ENCODE measurements around the gene AMFR. TPM values are rescaled to one million over a fixed set of nuclear protein-coding genes. Genes with fewer than 3 reads are reported as not detected.

Gene AMFR
- total RNA-seq, 1 donor from 2014 or later: 112 TPM

DNA sequence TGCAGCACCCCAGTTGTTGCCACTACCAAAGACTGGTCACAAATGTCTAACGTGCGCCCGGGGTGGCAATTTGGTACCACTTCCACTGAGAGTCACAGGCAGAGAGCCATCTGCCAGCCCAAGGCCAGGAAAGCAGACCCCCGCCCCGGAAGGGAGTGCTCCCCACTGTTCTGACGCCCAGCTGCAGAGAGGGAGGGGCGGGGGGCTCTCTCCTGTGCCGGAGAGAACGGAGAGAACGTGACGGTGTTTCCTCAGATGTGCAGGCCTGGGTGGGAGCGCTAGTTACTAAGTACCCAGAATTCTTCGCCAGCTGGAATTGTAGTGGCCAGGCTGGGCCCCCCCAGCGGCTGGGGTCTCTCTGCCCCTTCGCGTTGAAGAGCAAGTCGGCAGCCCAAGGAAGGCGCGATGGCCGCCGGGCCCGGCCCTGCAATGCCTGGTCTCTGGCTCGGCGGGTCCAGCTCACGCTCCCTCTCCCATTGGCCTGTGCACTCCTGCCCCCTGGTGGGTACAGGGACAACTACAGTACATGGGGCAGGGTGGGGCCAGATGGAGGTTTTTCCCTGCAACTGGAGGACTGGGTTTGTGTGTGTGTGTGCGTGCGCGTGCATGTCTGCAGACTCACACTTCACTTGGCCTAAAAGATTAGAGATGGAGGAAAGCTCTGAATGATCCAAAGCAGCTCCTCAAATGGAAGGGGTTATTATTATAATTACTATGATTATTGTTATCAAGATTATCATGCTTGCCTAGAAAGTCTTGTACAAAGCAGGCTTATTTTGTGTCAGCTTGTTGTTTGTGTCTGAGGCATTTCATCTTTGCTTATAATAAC is 107.1 kb downstream of the AMFR start:
- peaks cover 0 to 4% of the 10 kb centered on the region in 2 donors for H3K4me1 ChIP-seq
- no peak overlapping the region for H3K27ac ChIP-seq
- peak; percentile 37 to 88 for DNase-seq (ENCODE audit: low spot score in 2 of 2)
- H3K4me3 ChIP-seq: peak overlapping the region; percentile 45 to 53
- no peaks in the 10 kb centered on the region for H3K9me3 ChIP-seq
- no peaks in the 10 kb centered on the region for H3K36me3 ChIP-seq
- no peaks in the 10 kb centered on the region for H3K27me3 ChIP-seq
- intact Hi-C loops (cut with DNase I): loop anchor here (1.0 to 5.0 kb wide), 3 partner anchors 277 to 606 kb away; no protein-coding TSS in a partner anchor
- TF ChIP-seq, protein P1, sequence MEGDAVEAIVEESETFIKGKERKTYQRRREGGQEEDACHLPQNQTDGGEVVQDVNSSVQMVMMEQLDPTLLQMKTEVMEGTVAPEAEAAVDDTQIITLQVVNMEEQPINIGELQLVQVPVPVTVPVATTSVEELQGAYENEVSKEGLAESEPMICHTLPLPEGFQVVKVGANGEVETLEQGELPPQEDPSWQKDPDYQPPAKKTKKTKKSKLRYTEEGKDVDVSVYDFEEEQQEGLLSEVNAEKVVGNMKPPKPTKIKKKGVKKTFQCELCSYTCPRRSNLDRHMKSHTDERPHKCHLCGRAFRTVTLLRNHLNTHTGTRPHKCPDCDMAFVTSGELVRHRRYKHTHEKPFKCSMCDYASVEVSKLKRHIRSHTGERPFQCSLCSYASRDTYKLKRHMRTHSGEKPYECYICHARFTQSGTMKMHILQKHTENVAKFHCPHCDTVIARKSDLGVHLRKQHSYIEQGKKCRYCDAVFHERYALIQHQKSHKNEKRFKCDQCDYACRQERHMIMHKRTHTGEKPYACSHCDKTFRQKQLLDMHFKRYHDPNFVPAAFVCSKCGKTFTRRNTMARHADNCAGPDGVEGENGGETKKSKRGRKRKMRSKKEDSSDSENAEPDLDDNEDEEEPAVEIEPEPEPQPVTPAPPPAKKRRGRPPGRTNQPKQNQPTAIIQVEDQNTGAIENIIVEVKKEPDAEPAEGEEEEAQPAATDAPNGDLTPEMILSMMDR (IDR thresholded peaks at IDR 0.05): peak; percentile 93 to 97 (median 95)

- no peak overlapping the region for H3K4me3 ChIP-seq
- TF ChIP-seq, protein P1 (IDR thresholded peaks at IDR 0.05): no peak
- peaks cover 0 to 4% of the 10 kb centered on the region in 2 donors for H3K4me1 ChIP-seq
- H3K9me3 ChIP-seq: no peaks in the 10 kb centered on the region
- H3K36me3 ChIP-seq: no peaks in the 10 kb centered on the region
- DNase-seq (ENCODE audit: low spot score in 2 of 2): no peak
- intact Hi-C loops (cut with DNase I): loop anchor here (5.0 kb wide), 1 partner anchor 604 kb away; no protein-coding TSS in a partner anchor
- no peak overlapping the region for H3K27ac ChIP-seq
- H3K27me3 ChIP-seq: no peaks in the 10 kb centered on the region
These were observed 108.8 kb downstream of the AMFR start for GRCh38 chr16:56316545-56316944.

GRCh38 chr16:56315955-56316354 is 109.4 kb downstream of the AMFR start:
- intact Hi-C loops (cut with DNase I): loop anchor here (5.0 kb wide), 1 partner anchor 604 kb away; no protein-coding TSS in a partner anchor
- Histone ChIP-seq H3K4me3 (no peak overlapping the region), H3K36me3 (no peaks in the 10 kb centered on the region), H3K9me3 (no peaks in the 10 kb centered on the region), H3K27me3 (no peaks in the 10 kb centered on the region), H3K4me1 (peaks cover 0 to 4% of the 10 kb centered on the region in 2 donors), H3K27ac (no peak overlapping the region)
- TF ChIP-seq, protein P1 (IDR thresholded peaks at IDR 0.05): no peak
- DNase-seq (ENCODE audit: low spot score in 2 of 2): no peak

DNA sequence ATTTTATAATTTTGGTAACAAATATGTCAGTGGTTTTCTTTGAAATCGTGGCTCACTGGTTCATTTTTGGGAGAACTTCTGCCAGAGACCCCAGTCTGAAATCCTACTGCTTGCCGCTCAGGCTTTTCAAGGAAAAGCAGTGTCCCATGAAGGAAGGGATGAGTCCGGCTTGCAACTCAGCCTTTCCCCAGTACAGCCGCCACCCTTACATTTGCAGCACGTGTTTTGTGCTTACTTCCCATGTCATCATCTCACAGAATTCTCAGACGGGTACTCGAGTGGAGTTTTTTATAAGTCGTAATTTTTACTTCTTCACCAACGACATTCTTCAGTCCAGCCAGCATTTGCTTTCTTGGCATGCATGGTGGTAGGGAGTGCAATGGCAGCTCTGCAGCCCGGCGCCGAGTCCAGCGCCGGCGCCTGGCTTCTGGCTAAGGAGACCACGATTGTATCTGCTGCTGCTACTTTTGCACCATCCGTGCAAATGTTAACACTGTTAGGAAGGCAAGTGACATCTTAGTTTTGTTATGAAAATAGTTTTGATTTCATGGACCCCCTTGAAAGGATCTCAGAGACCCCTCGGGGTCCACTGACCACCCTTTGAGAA is 111.0 kb downstream of the AMFR start:
- H3K4me1 ChIP-seq: peaks cover 0 to 4% of the 10 kb centered on the region in 2 donors
- no peak for DNase-seq (ENCODE audit: low spot score in 2 of 2)
- H3K27me3 ChIP-seq: no peaks in the 10 kb centered on the region
- no peaks in the 10 kb centered on the region for H3K9me3 ChIP-seq
- no peak overlapping the region for H3K4me3 ChIP-seq
- no peaks in the 10 kb centered on the region for H3K36me3 ChIP-seq
- TF ChIP-seq, protein P1 (IDR thresholded peaks at IDR 0.05): no peak
- intact Hi-C loops (cut with DNase I): no loop called here
- no peak overlapping the region for H3K27ac ChIP-seq

DNA sequence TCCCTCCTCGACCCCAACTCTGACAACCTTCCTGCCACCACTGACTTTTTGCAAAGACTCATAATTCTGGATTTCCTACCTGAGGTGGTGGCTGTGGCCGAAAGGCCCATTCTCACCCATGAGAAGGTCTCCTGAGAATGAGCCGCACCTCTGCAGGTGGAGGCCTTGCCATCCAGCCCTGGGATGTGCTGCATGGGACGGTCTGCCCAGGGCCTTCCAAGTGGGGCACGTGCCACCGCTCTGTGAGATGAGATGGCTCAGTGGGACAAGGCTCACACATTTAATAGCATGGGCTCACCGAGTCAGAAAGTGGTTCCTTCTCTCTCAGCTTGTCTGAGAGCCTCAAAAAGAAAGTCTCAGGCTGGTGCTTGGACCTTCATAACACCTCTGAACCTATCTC is 112.8 kb downstream of the AMFR start:
- Histone ChIP-seq H3K36me3 (no peaks in the 10 kb centered on the region), H3K4me3 (no peak overlapping the region), H3K4me1 (no peaks in the 10 kb centered on the region), H3K27me3 (no peaks in the 10 kb centered on the region), H3K27ac (no peak overlapping the region), H3K9me3 (no peaks in the 10 kb centered on the region)
- TF ChIP-seq, protein P1 (IDR thresholded peaks at IDR 0.05): no peak
- intact Hi-C loops (cut with DNase I): no loop called here
- no peak for DNase-seq (ENCODE audit: low spot score in 2 of 2)
